Activated CD4-positive, alpha-beta T cell treated with anti-CD3 and anti-CD28 coated beads for 24 hours (primary cell): ENCODE results near the gene PLCH1.

ENCODE experiments used
- DNase-seq, 2 donors: peaks; one replicate each; pipeline ENCODE4 v3.0.0-alpha.2; 2020; ENCODE audit warnings: low read depth in 2 of 2

The PLCH1 gene

GRCh38 chr3:155690921-155691320, 54.0 kb downstream of the PLCH1 start:
- no peak for DNase-seq

DNA sequence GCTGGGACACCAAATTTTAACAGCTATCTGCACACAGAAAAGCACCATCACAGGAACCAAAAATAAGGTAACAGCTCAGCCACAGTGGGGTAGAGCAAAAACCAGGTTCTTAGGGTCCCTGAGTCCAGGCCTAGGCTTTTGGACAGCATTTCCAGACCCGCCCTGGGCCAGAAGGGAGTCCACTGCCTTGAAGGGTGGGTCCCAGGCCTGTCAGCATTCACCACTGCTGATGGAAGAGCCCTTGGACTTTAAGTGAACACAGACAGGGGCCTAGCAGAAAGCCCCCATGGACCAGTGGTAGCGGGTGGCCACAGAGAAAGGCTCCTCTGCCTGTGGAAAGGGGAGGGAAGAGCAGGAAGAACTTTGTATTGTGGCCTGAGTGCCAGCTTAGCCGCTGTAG, 56.4 kb downstream of the PLCH1 start:
- no peak for DNase-seq

GRCh38 chr3:155683344-155683720, 61.5 kb downstream of the PLCH1 start:
- DNase-seq: no peak

GRCh38 chr3:155682426-155683343, 62.2 kb downstream of the PLCH1 start:
- no peak for DNase-seq

DNA sequence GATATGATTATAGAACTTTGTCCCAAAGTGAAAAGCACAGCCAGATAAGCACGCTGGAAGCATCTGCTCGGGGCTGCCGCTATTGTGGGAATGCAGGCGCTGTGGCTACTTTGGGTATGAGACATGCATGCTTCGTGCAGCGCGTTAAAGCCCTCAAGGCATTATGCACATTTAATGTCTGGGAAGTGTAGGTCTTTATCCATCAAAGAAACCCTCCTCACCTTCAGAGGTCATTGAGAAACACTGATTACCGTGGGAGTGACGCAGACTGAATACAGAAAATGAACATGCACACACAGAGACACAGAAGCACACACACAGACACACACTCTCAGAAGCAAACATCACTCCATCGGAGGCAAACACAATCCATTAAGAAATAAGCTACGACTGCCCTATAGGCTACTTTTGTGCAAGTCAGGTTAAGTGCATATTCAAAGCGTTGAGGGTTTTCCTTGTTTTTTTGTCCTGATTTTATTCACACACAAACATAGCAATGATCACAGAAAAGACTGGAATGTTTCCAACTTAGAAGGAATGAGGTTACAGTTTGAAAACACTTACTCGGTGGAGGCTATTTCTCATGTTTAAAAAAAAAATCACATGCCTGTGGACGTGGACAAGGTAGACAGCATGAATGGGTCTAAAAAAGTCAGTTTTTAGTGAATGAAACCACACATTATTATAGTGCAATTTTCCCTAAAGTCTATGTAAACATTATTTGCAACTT, 68.5 kb downstream of the PLCH1 start:
- no peak for DNase-seq

DNA sequence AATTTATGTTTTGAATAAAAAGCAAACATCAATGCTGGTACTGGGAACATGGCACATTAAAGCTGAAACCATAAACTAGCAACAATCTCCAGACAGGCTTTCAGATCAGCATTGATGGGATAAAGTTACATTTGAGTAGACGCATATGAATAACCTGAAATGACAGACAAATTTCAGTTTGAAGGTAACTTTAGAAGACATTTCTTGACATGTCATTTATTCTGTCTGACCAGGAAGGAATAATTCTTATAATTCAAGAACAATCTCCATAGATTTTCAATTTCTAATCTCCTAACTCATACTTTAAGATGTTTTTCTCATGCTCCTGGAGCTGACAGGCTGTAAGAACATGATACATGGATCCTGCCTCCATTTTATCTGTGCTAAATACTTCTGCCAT, 69.8 kb downstream of the PLCH1 start:
- no peak for DNase-seq

GRCh38 chr3:155673421-155673820, 71.5 kb downstream of the PLCH1 start:
- no peak for DNase-seq

DNA sequence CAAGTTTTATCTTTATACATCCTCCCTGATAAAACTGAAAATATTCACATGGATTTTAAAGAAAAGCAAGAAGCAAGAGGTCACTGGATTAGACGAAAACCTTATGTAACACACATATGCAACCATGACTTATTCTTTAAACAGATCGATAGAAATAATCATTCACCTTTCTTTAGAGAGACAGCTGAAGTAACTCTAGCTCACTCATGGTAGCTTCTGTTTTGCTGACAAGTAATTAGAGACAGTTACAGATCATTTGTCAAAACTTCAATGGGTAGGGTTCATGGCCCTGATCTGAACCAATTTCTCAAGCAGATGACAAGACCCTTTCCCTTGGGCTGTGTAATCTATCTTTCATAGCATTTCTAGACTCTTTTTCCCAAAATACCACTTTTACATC, 74.5 kb downstream of the PLCH1 start:
- no peak for DNase-seq

- DNase-seq: no peak
These were observed 76.9 kb downstream of the PLCH1 start for GRCh38 chr3:155667988-155668387.

- no peak for DNase-seq
These were observed 79.8 kb downstream of the PLCH1 start for GRCh38 chr3:155664925-155665695.

DNA sequence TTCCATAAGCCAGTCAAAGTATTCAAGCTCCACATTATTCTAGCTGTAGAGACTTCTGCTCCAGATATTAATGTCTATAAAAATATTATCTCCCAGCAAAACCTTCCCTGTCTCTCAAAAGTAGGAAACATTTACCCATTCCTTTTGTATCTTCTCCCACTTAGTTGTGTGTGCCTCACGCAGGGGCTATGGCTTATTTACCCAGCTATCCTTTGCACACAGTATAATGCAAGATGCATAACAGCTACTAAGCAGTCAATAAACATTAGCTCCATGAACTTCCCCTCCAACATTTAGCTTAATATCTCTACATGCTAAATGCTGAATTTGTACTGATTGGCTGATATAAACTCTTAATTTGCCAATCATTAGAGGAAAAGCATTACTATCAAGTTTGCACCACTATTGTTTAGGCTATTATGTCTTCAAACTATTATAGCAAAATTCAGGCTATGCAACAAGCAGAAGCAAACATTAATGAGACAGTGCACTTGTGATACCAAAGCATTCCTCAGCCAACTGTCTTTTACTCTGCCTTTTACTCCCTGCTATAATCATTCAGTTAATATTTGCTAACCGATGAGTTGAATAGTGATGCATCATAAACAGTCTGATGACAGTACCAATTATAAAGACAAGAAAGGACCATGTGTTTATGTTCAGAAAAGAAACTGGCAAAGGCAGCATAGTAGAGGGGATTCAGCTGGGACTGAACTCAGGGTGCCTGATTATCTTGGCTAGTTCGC, 81.2 kb downstream of the PLCH1 start:
- no peak for DNase-seq

- no peak for DNase-seq
These were observed 83.1 kb downstream of the PLCH1 start for GRCh38 chr3:155661760-155662159.

- DNase-seq: no peak
These were observed 83.8 kb downstream of the PLCH1 start for GRCh38 chr3:155661042-155661441.

- no peak for DNase-seq
These were observed 86.1 kb downstream of the PLCH1 start for GRCh38 chr3:155658671-155659261.

DNA sequence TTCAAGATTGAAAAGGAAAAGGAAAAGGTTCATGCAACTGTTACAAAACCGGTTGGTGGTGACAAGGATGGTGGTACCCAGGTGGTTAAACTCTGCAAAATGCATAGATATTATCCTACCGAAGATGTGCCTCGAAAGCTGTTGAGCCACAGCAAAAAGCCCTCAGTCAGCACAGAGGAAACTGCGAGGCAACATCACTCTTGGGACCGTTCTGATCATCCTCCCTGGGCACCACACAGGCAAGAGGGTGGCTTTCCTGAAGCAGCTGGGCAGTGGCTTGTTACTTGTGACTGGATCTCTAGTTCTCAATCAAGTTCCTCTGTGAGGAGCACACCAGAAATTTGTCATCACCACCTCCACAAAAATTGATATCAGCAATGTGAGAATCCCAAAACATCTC, 86.9 kb downstream of the PLCH1 start:
- no peak for DNase-seq

GRCh38 chr3:155657161-155657560, 87.7 kb downstream of the PLCH1 start:
- no peak for DNase-seq

DNA sequence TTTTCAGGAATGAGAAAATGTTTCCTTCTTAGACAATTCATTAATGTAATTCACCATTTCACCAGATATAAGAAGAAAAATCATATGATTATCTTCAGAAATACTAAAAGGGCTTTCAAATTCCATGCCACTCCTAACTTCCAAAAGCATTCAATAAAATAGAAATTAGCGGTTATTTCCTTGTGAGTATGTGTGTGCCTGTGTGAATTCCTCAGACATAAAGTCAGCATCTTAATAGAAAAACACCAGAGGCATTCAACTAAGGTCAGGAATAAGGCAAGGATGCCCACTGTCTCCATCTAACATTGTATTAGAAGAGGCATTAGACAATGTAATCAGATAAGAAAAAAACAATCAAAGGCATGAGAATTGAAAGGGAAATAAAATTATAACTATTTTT, 88.4 kb downstream of the PLCH1 start:
- no peak for DNase-seq

DNA sequence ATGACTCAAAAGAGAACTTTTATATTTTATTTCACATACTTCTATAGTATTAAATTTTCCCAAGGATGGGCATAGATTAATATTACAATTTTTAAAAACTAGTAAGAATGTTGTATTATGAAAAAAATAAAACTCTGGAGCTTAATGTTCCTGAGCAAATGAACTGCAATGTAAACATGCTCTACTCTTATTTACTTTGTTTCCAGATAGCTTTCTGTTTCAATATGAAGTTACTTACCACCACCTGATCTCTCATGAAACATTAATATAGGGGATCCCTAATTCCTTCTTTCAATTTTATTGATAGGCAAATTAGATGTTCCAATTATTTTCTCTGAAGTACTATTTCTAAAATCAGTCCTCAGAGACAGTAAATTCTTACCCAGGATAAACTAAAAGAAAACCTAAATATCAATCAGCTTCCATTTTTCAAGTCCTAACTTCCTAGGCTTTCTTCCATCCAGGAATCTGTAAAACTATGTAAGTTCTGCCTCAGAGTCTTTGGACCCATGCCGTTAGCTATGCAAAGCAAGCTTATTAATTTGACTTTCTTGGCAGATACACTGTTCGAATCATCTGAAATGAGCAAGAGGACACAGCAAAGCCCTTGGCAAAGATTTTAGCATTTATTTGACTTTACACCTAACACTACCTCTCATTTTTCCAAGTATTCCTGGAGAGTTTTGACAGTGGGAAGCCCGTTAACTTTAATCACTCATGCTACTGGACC, 93.2 kb downstream of the PLCH1 start:
- no peak for DNase-seq

DNA sequence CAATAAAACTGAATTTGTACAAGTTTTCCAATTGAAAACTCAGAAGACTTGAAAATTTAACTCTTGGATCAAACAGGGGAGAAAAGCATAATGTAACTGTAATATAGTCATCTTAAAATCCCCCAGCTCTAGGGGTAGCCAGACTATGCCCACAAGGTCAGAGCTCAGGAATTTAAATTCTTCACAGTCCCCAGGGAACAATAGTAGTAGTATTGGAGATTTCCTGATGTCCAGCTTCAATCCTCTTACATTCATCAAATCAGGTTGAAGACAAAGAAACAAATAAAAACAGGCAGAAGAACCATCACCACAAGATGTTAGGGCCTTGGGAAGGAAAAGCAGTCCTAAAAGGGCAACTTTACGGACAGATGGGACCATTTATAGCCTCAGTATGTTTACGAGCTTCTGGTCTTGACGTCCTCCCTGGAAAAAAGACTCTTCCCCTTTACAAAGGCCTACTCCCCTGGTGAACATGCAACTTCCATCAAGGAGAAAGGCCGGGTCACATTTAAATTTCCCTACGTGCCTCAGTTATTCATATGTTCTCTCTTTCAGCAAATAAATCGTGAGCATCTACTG, 96.8 kb downstream of the PLCH1 start:
- DNase-seq: no peak

DNA sequence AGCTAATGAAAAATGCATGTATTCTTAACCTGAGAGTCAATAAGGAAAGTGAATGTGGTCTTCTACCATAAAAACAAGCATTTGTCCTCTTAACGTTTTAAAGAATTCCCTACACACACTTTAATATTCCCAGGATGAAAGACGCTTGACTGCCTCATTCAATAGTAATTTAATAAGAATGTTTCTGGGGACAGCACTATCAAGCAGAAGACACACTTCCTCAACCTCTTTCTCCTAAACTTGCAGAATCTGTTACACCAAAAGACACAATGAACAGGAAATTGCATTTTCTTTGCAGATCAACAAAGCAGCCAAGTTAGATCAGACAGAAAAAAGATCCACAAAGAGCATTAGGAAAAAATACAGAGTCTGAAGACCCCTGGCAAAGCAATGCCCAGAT, 97.7 kb downstream of the PLCH1 start:
- no peak for DNase-seq
